ENCODE measurements around the gene TMEM95.

GRCh38 chr17:7355573-7355972 is 617 bp downstream of the TMEM95 start:
- TF ChIP-seq POLR2A (IDR thresholded peaks at IDR 0.05; ENCODE audit: control extremely low read depth in 1 of 2, low read depth in 2 of 2, low read length in 2 of 2) (no peak), BCL11A (IDR thresholded peaks at IDR 0.05; ENCODE audit: low read depth in 2 of 2, low read length in 2 of 2) (no peak), CTCF (IDR thresholded peaks at IDR 0.05; ENCODE audit: control extremely low read depth in 1 of 3, insufficient read depth in 1 of 3, low read depth in 1 of 3, low read length in 3 of 3) (no peak), SAP30 (IDR thresholded peaks at IDR 0.05; ENCODE audit: insufficient read depth, insufficient replicate concordance, low read length) (no peak), POLR2AphosphoS5 (IDR thresholded peaks at IDR 0.05; ENCODE audit: low read depth, low read length) (no peak), SIN3A (conservative IDR thresholded peaks at IDR 0.05 in 1 of 2, IDR thresholded peaks at IDR 0.05 in 1 of 2; ENCODE audit: low read depth in 1 of 2, low read length in 2 of 2) (no peak), KDM5A (IDR thresholded peaks at IDR 0.05; ENCODE audit: low read length) (no peak), YY1 (IDR thresholded peaks at IDR 0.05; ENCODE audit: low read depth, low read length) (no peak), EZH2 (IDR thresholded peaks at IDR 0.05; ENCODE audit: low read depth, low read length, severe bottlenecking) (no peak)
- TF ChIP-seq, protein P1, sequence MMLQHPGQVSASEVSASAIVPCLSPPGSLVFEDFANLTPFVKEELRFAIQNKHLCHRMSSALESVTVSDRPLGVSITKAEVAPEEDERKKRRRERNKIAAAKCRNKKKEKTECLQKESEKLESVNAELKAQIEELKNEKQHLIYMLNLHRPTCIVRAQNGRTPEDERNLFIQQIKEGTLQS (IDR thresholded peaks at IDR 0.05; ENCODE audit: insufficient read depth, low read depth, low read length), result no peak

Measured in H1 (cell line).